Measurements from ENCODE around the gene ATP23. TPM values are rescaled to one million over a fixed set of nuclear protein-coding genes. Genes with fewer than 3 reads are reported as not detected.

Gene ATP23
- total RNA-seq, 4 donors from 2014 or later: 3.6 to 18.3 (median 7.9) TPM

DNA sequence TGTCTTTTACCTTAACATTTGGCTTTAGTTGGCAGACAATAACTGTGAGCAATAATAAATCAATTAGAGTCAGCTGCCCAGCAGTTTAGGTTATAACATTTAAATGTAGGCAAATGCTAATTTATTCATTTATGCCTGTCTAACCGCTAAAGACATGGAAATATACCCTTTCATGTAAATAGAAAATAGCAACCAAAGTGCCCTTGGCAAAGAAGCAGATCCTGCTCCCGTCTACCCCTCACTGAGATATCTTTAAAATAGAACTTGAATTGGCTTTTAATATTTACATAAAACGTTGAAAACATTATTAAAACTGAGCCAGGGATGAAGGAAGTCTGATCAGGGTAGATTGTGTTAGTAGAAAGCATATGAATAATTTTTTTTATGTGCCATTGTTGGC, 67.3 kb downstream of the ATP23 start:
- ATAC-seq (ENCODE audit: low FRiP score) (no peak), DNase-seq (ENCODE audit: low spot score) (no peak)
- TF ChIP-seq, protein P1, sequence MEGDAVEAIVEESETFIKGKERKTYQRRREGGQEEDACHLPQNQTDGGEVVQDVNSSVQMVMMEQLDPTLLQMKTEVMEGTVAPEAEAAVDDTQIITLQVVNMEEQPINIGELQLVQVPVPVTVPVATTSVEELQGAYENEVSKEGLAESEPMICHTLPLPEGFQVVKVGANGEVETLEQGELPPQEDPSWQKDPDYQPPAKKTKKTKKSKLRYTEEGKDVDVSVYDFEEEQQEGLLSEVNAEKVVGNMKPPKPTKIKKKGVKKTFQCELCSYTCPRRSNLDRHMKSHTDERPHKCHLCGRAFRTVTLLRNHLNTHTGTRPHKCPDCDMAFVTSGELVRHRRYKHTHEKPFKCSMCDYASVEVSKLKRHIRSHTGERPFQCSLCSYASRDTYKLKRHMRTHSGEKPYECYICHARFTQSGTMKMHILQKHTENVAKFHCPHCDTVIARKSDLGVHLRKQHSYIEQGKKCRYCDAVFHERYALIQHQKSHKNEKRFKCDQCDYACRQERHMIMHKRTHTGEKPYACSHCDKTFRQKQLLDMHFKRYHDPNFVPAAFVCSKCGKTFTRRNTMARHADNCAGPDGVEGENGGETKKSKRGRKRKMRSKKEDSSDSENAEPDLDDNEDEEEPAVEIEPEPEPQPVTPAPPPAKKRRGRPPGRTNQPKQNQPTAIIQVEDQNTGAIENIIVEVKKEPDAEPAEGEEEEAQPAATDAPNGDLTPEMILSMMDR (IDR thresholded peaks at IDR 0.05): no peak

Other genes with a start within 250 kb of the ATP23 start
- gene OS9, start 247.4 kb upstream of the ATP23 start, total RNA-seq: 100 to 1,000 TPM; 259 to 325 (median 286) TPM
- 1 to 10 TPM; 1.2 to 7.1 (median 1.9) TPM for gene AGAP2, start 202.8 kb upstream of the ATP23 start, total RNA-seq
- 10 to 100 TPM; 41.8 to 70.7 (median 65.7) TPM for gene TSPAN31, start 196.5 kb upstream of the ATP23 start, total RNA-seq
- 10 to 100 TPM; 81.9 to 96.2 (median 89.0) TPM for gene CDK4, start 189.3 kb upstream of the ATP23 start, total RNA-seq
- gene MARCHF9, start 186.5 kb upstream of the ATP23 start, total RNA-seq: 1 to 10 TPM; 2.4 to 8.7 (median 5.1) TPM
- 1 to 10 TPM in 2 of 4 donors, under 1 TPM in 1, not detected in 1; 0.19 to 5.6 (median 2.8) TPM for gene CYP27B1, start 174.5 kb upstream of the ATP23 start, total RNA-seq
- gene METTL1, start 169.5 kb upstream of the ATP23 start, total RNA-seq: 10 to 100 TPM; 11.2 to 39.3 (median 15.2) TPM
- 10 to 100 TPM in 1 of 4 donors, 1 to 10 TPM in 3; 6.1 to 10.9 (median 9.3) TPM for gene EEF1AKMT3, start 169.0 kb upstream of the ATP23 start, total RNA-seq
- 10 to 100 TPM; 20.2 to 36.6 (median 25.6) TPM for gene TSFM, start 158.8 kb upstream of the ATP23 start, total RNA-seq
- 1 to 10 TPM; 6.4 to 9.5 (median 8.7) TPM for gene AVIL, start 122.8 kb upstream of the ATP23 start, total RNA-seq
- 100 to 1,000 TPM; 106 to 179 (median 150) TPM for gene CTDSP2, start 94.8 kb upstream of the ATP23 start, total RNA-seq